ENCODE results near the gene LEKR1. TPM values are rescaled to one million over a fixed set of nuclear protein-coding genes. Genes with fewer than 3 reads are reported as not detected.

LEKR1 gene
- total RNA-seq, 1 donor from 2014 or later = 3.4 TPM

- Mint-ChIP-seq H3K36me3 (peaks cover 4% of the 10 kb centered on the region), H3K4me3 (no peak overlapping the region), H3K9me3 (peaks cover 25% of the 10 kb centered on the region), H3K27ac (no peak overlapping the region), H3K4me1 (no peaks in the 10 kb centered on the region), H3K27me3 (ENCODE audit: low read depth) (no peaks in the 10 kb centered on the region)
- no peak for DNase-seq (ENCODE audit: low spot score in 2 of 2, unreplicated experiment in 2 of 2)
- TF ChIP-seq, protein P1, sequence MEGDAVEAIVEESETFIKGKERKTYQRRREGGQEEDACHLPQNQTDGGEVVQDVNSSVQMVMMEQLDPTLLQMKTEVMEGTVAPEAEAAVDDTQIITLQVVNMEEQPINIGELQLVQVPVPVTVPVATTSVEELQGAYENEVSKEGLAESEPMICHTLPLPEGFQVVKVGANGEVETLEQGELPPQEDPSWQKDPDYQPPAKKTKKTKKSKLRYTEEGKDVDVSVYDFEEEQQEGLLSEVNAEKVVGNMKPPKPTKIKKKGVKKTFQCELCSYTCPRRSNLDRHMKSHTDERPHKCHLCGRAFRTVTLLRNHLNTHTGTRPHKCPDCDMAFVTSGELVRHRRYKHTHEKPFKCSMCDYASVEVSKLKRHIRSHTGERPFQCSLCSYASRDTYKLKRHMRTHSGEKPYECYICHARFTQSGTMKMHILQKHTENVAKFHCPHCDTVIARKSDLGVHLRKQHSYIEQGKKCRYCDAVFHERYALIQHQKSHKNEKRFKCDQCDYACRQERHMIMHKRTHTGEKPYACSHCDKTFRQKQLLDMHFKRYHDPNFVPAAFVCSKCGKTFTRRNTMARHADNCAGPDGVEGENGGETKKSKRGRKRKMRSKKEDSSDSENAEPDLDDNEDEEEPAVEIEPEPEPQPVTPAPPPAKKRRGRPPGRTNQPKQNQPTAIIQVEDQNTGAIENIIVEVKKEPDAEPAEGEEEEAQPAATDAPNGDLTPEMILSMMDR (IDR thresholded peaks at IDR 0.05; ENCODE audit: unreplicated experiment) = no peak
Measured at GRCh38 chr3:156801746-156802145, 24.4 kb upstream of the LEKR1 start.

- TF ChIP-seq, protein P1 (IDR thresholded peaks at IDR 0.05; ENCODE audit: unreplicated experiment) = no peak
- H3K27ac Mint-ChIP-seq = no peak overlapping the region
- no peak overlapping the region for H3K4me3 Mint-ChIP-seq
- peaks cover 25% of the 10 kb centered on the region for H3K9me3 Mint-ChIP-seq
- no peaks in the 10 kb centered on the region for H3K27me3 Mint-ChIP-seq (ENCODE audit: low read depth)
- DNase-seq (ENCODE audit: low spot score in 2 of 2, unreplicated experiment in 2 of 2) = no peak
- peaks cover 4% of the 10 kb centered on the region for H3K36me3 Mint-ChIP-seq
- no peaks in the 10 kb centered on the region for H3K4me1 Mint-ChIP-seq
Measured at GRCh38 chr3:156802821-156803606, 23.1 kb upstream of the LEKR1 start.

DNA sequence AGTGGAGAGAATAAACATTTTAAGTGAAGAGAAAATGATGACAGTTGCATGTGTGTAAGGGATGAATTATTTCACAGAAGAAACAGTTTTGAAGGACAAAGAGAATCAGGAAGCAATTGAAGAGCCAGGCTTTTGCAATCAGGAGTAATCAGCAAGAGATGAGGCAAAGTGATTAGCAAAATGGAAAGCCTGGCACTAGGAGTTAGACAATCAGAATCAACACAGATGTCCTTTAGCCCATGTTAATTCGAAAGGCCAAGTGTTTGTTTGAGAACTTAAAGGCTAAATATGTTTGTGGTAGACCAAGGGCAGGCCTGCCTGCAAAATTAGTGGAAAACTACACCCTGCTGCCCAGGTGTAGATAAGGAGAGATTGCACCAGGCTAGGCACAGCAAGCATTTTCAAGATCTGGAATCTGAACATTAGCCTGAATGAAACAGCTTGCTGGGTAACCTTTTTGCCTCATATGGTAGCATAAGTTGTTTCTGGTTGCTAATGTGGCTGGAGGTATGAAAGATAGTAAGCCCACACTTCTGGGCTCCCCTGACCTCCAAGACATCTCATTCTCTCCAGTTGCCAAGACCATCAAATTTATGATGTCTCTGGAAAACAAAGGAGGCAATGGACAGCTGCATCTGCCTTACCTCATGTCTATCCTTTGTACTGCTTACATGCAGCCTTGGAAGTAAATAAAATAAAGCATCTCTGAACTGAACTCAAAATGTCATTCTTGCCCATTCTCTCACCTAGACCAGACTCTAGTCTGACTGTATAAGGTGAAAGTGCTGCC is 22.0 kb upstream of the LEKR1 start:
- TF ChIP-seq, protein P1 (IDR thresholded peaks at IDR 0.05; ENCODE audit: unreplicated experiment) = no peak
- peaks cover 20% of the 10 kb centered on the region for H3K9me3 Mint-ChIP-seq
- H3K27ac Mint-ChIP-seq = no peak overlapping the region
- no peaks in the 10 kb centered on the region for H3K4me1 Mint-ChIP-seq
- DNase-seq (ENCODE audit: low spot score in 2 of 2, unreplicated experiment in 2 of 2) = no peak
- no peaks in the 10 kb centered on the region for H3K27me3 Mint-ChIP-seq (ENCODE audit: low read depth)
- no peak overlapping the region for H3K4me3 Mint-ChIP-seq
- H3K36me3 Mint-ChIP-seq = peaks cover 4% of the 10 kb centered on the region

DNA sequence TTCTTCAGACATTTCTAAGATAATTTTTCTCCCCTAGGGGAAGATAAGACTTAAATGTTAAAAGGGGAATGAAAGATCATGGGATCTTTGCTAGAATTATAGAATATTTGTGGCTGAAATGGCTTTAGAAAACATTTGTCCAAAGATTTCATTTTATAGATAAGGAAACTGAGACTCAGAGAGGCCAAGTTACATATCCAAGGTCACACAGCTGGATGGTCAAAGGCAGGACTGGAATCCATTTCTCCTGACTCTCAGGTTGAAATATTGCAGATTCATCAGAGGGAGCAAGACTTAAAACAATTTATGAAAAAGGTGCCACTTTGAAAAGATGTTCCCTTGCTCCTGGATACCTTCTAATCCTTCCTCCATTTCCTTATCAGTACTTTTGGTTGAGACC is 19.5 kb upstream of the LEKR1 start:
- Mint-ChIP-seq H3K36me3 (no peaks in the 10 kb centered on the region), H3K27ac (no peak overlapping the region), H3K9me3 (peaks cover 4% of the 10 kb centered on the region), H3K4me1 (peaks cover 4% of the 10 kb centered on the region), H3K27me3 (ENCODE audit: low read depth) (no peaks in the 10 kb centered on the region), H3K4me3 (no peak overlapping the region)
- no peak for DNase-seq (ENCODE audit: low spot score in 2 of 2, unreplicated experiment in 2 of 2)
- TF ChIP-seq, protein P1 (IDR thresholded peaks at IDR 0.05; ENCODE audit: unreplicated experiment) = no peak

DNA sequence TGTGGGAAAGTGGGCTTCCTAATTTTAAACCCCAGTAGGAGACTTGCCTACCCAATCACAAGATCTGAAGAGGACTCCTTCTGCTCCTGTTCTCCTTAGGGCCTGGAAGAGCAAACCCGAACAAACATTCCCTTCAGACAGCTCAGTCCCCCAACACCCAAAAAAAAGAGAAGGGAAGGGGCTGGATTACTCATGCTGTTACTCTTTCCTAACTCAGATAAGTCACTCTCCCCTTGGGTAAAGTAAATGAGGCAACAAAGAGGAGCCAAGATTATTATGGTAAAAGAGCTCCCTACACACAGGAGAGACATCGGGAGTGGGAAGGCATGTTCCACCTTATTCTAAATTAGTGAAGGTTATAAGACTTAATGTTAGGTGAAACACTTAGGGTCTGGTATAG is 18.1 kb upstream of the LEKR1 start:
- no peak for DNase-seq (ENCODE audit: low spot score in 2 of 2, unreplicated experiment in 2 of 2)
- Mint-ChIP-seq H3K4me1 (peaks cover 5% of the 10 kb centered on the region), H3K36me3 (no peaks in the 10 kb centered on the region), H3K4me3 (no peak overlapping the region), H3K27ac (no peak overlapping the region), H3K27me3 (ENCODE audit: low read depth) (no peaks in the 10 kb centered on the region), H3K9me3 (peaks cover 4% of the 10 kb centered on the region)
- TF ChIP-seq, protein P1 (IDR thresholded peaks at IDR 0.05; ENCODE audit: unreplicated experiment) = no peak
